ENCODE measurements around the gene ARMH3.

DNA sequence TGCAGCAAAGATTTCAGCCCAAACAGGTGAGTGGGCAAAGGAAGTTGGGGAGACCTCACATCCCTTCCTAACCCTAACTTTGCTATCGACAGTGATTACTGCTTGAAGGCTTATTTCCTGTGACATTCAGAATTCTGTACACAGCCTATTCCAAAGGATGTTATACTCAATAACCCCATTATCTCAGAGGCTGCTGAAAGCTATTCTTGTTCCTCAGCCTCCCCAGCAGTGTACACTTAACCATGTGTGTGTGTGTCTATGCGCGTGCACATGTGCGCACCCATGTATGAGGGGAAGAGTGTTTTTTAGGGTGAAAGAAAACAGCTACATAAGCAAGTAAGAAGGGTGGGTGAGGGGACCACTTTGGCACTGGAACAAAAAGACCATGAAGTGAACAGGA, 122.0 kb downstream of the ARMH3 start:
- no peak for TF ChIP-seq POLR2AphosphoS5 (IDR thresholded peaks at IDR 0.05; ENCODE audit: low read depth, low read length)
- TF ChIP-seq, protein P1, sequence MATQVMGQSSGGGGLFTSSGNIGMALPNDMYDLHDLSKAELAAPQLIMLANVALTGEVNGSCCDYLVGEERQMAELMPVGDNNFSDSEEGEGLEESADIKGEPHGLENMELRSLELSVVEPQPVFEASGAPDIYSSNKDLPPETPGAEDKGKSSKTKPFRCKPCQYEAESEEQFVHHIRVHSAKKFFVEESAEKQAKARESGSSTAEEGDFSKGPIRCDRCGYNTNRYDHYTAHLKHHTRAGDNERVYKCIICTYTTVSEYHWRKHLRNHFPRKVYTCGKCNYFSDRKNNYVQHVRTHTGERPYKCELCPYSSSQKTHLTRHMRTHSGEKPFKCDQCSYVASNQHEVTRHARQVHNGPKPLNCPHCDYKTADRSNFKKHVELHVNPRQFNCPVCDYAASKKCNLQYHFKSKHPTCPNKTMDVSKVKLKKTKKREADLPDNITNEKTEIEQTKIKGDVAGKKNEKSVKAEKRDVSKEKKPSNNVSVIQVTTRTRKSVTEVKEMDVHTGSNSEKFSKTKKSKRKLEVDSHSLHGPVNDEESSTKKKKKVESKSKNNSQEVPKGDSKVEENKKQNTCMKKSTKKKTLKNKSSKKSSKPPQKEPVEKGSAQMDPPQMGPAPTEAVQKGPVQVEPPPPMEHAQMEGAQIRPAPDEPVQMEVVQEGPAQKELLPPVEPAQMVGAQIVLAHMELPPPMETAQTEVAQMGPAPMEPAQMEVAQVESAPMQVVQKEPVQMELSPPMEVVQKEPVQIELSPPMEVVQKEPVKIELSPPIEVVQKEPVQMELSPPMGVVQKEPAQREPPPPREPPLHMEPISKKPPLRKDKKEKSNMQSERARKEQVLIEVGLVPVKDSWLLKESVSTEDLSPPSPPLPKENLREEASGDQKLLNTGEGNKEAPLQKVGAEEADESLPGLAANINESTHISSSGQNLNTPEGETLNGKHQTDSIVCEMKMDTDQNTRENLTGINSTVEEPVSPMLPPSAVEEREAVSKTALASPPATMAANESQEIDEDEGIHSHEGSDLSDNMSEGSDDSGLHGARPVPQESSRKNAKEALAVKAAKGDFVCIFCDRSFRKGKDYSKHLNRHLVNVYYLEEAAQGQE (IDR thresholded peaks at IDR 0.05; ENCODE audit: insufficient read depth in 1 of 2, low read depth in 2 of 2, low read length in 2 of 2), result no peak

Data from PFSK-1 (cell line).